OCI-LY7 (cell line): ENCODE results near the gene NXF1. TPM values are rescaled to one million over a fixed set of nuclear protein-coding genes. Genes with fewer than 3 reads are reported as not detected.

Source experiments
- BruUV-seq: library from RNA; stranded (reverse); fragments of 400-500 nt; replicated peaks from 2 replicates; lab custom pipeline; 2021; lab: Mats Ljungman, UMichigan
- CTCF ChIA-PET: fragments of 300-600 bp; sonication (Branson Sonifier 250); formaldehyde crosslinking; loops from one replicate; lab custom pipeline; 2022; ENCODE audit warnings: antibody characterized with exemption; ENCODE audit not compliant: unreplicated experiment; lab: Charles Lee
- POLR2A ChIA-PET: fragments of 300-600 bp; sonication (Branson Sonifier 250); formaldehyde crosslinking; loops from one replicate; lab custom pipeline; 2022; ENCODE audit warnings: antibody characterized with exemption; lab: Charles Lee
- DNase-seq: peaks from one replicate; pipeline ENCODE4 v3.0.0-alpha.2; 2015; ENCODE audit warnings: low spot score
- H2AFZ ChIP-seq: fragments of 200-600 bp; sonication (generic), shearing (Covaris generic); 2 replicates; pipeline ENCODE4 v1.6.1; 2014; ENCODE audit warnings: mild to moderate bottlenecking, antibody characterized with exemption, low read length, moderate library complexity
- H3K27ac ChIP-seq: fragments of 200-600 bp; sonication (generic); 2 replicates; pipeline ENCODE4 v1.5.1; 2014; ENCODE audit warnings: mixed run types, low read depth, mild to moderate bottlenecking, moderate library complexity, low read length, inconsistent platforms; ENCODE audit not compliant: poor library complexity, severe bottlenecking
- H3K36me3 ChIP-seq: fragments of 200-600 bp; sonication (generic); 2 replicates; pipeline ENCODE4 v1.6.1; 2014; ENCODE audit warnings: mild to moderate bottlenecking, antibody characterized with exemption, low read length, moderate library complexity, mixed read lengths; ENCODE audit not compliant: insufficient read depth
- H3K4me1 ChIP-seq: fragments of 200-600 bp; sonication (generic); 2 replicates; pipeline ENCODE4 v1.5.1; 2014; ENCODE audit warnings: mild to moderate bottlenecking, low read length; ENCODE audit not compliant: insufficient read depth, poor library complexity, severe bottlenecking
- H3K4me2 ChIP-seq: fragments of 200-600 bp; sonication (generic); 2 replicates; pipeline ENCODE4 v1.6.1; 2014; ENCODE audit warnings: mild to moderate bottlenecking, low read length
- H3K4me3 ChIP-seq: fragments of 200-600 bp; sonication (generic); 2 replicates; pipeline ENCODE4 v1.5.1; 2014; ENCODE audit warnings: mild to moderate bottlenecking, low read depth, low read length; ENCODE audit not compliant: poor library complexity, severe bottlenecking
- H3K79me2 ChIP-seq: fragments of 200-600 bp; sonication (generic); 2 replicates; pipeline ENCODE4 v1.6.1; 2016; ENCODE audit warnings: low read depth, mild to moderate bottlenecking, low read length, moderate library complexity, mixed read lengths; ENCODE audit not compliant: insufficient read depth
- H3K9me2 ChIP-seq: fragments of 200-600 bp; sonication (generic); 2 replicates; pipeline ENCODE4 v1.6.1; 2016; ENCODE audit warnings: mild to moderate bottlenecking, low read length, mixed read lengths; ENCODE audit not compliant: insufficient read depth
- H3K9me3 ChIP-seq: fragments of 200-600 bp; sonication (generic); 2 replicates; pipeline ENCODE4 v1.6.1; 2014; ENCODE audit warnings: mild to moderate bottlenecking, mixed run types, low read length, mixed read lengths
- H4K20me1 ChIP-seq: fragments of 200-600 bp; sonication (generic); 2 replicates; pipeline ENCODE4 v1.6.1; 2014; ENCODE audit warnings: mild to moderate bottlenecking, antibody characterized with exemption, low read length, moderate library complexity, mixed read lengths; ENCODE audit not compliant: insufficient read depth
- CTCF ChIP-seq: fragments of 200-600 bp; sonication (generic); conservative IDR thresholded peaks from 2 replicates; pipeline ENCODE4 v1.5.1; 2014; ENCODE audit warnings: mild to moderate bottlenecking, antibody characterized with exemption, low read length, moderate library complexity, mixed read lengths
- EZH2phosphoT487 ChIP-seq: fragments of 200-600 bp; sonication (generic); IDR thresholded peaks from 2 replicates; pipeline ENCODE4 v1.6.1; 2018; ENCODE audit warnings: low read depth, borderline replicate concordance, mild to moderate bottlenecking, mixed run types, antibody characterized with exemption, low read length, moderate library complexity, mixed read lengths
- intact Hi-C: fragments of 100-400 bp; cut with micrococcal nuclease; formaldehyde crosslinking; loops from one replicate; pipeline ENCODE4 v1.10.0; 2022; ENCODE audit not compliant: unreplicated experiment
- total RNA-seq, 2 experiments: library from RNA; depleted of rRNA in 1 of 2; stranded (reverse); fragments of >200 nt in 1 of 2; shearing (Covaris generic) in 1 of 2; gene quantifications; 2 replicates each; pipeline ENCODE4 v1.2.3, GENCODE V29; 2014 to 2022

The NXF1 gene
- total RNA-seq, 2 experiments from 2014 or later, result 53.3 to 62.0 TPM

- no peak for TF ChIP-seq CTCF
- no peak for DNase-seq
- H3K9me3 ChIP-seq, result no peaks in the 10 kb centered on the region
- ChIA-PET POLR2A (no interaction called here), CTCF (no interaction called here)
- H3K36me3 ChIP-seq, result peaks cover 51% of the 10 kb centered on the region
- no peak overlapping the region for H3K27ac ChIP-seq
- no peak overlapping the region for H3K4me2 ChIP-seq
- peaks cover 16% of the 10 kb centered on the region; the same call in 1 of the 2 replicates for H3K79me2 ChIP-seq
- intact Hi-C loops, result no loop called here
- no peaks in the 10 kb centered on the region for H3K9me2 ChIP-seq
- no peak overlapping the region for H3K4me3 ChIP-seq
- peaks cover 12% of the 10 kb centered on the region for H3K4me1 ChIP-seq
- no TSS peak for BruUV-seq
- no peaks in the 10 kb centered on the region for H4K20me1 ChIP-seq
- no peak overlapping the region for H2AFZ ChIP-seq
These were observed 27.9 kb downstream of the NXF1 start for GRCh38 chr11:62777389-62777788.

GRCh38 chr11:62775646-62776045 is 29.6 kb downstream of the NXF1 start:
- no peak overlapping the region for H3K4me3 ChIP-seq
- no TSS peak for BruUV-seq
- CTCF ChIA-PET, result no interaction called here
- H3K27ac ChIP-seq, result no peak overlapping the region
- H3K9me3 ChIP-seq, result no peaks in the 10 kb centered on the region
- no peak for DNase-seq
- POLR2A ChIA-PET, result interaction anchor here (0.6 to 1.6 kb wide), 2 partner anchors 22 to 1407 kb away, joined by 5 to 6 read pairs; partner anchors contain the start of gene ZBTB3
- H3K4me2 ChIP-seq, result no peak overlapping the region
- no peaks in the 10 kb centered on the region for H4K20me1 ChIP-seq
- no peak overlapping the region for H2AFZ ChIP-seq
- no peaks in the 10 kb centered on the region for H3K9me2 ChIP-seq
- peaks cover 20% of the 10 kb centered on the region for H3K4me1 ChIP-seq
- intact Hi-C loops, result no loop called here
- TF ChIP-seq EZH2phosphoT487, result no peak
- TF ChIP-seq CTCF, result no peak
- H3K79me2 ChIP-seq, result peaks cover 24% of the 10 kb centered on the region; the same call in 1 of the 2 replicates
- peaks cover 39% of the 10 kb centered on the region for H3K36me3 ChIP-seq

GRCh38 chr11:62774407-62774806 is 30.8 kb downstream of the NXF1 start:
- ChIA-PET CTCF (no interaction called here), POLR2A (interaction anchor here (0.5 to 1.1 kb wide), 6 partner anchors 18 to 95 kb away, joined by 3 to 8 read pairs (median 4); no protein-coding TSS in a partner anchor)
- H3K4me3 ChIP-seq, result no peak overlapping the region
- no peaks in the 10 kb centered on the region for H3K9me2 ChIP-seq
- peaks cover 24% of the 10 kb centered on the region; the same call in 1 of the 2 replicates for H3K79me2 ChIP-seq
- H3K4me2 ChIP-seq, result no peak overlapping the region
- H3K36me3 ChIP-seq, result peaks cover 34% of the 10 kb centered on the region
- no peak overlapping the region for H3K27ac ChIP-seq
- no peak for TF ChIP-seq EZH2phosphoT487
- TF ChIP-seq CTCF, result no peak
- no peak overlapping the region for H2AFZ ChIP-seq
- H3K9me3 ChIP-seq, result no peaks in the 10 kb centered on the region
- BruUV-seq, result no TSS peak
- H3K4me1 ChIP-seq, result peaks cover 32% of the 10 kb centered on the region
- DNase-seq, result no peak
- no peaks in the 10 kb centered on the region for H4K20me1 ChIP-seq
- intact Hi-C loops, result loop anchor here (5.0 kb wide), 1 partner anchor 102 kb away; the partner anchor contains the start of genes LBHD1 and UQCC3
